Measurements from ENCODE around the gene ATP11A. TPM values are rescaled to one million over a fixed set of nuclear protein-coding genes. Genes with fewer than 3 reads are reported as not detected.

The ATP11A gene
- total RNA-seq, 1 experiment from 2014 or later = 8.8 TPM

GRCh38 chr13:112709825-112710783 is 20.3 kb downstream of the ATP11A start:
- DNase-seq (ENCODE audit: low spot score) = no peak

- no peak for DNase-seq (ENCODE audit: low spot score)
These were observed 21.2 kb downstream of the ATP11A start for GRCh38 chr13:112710855-112711527.

DNA sequence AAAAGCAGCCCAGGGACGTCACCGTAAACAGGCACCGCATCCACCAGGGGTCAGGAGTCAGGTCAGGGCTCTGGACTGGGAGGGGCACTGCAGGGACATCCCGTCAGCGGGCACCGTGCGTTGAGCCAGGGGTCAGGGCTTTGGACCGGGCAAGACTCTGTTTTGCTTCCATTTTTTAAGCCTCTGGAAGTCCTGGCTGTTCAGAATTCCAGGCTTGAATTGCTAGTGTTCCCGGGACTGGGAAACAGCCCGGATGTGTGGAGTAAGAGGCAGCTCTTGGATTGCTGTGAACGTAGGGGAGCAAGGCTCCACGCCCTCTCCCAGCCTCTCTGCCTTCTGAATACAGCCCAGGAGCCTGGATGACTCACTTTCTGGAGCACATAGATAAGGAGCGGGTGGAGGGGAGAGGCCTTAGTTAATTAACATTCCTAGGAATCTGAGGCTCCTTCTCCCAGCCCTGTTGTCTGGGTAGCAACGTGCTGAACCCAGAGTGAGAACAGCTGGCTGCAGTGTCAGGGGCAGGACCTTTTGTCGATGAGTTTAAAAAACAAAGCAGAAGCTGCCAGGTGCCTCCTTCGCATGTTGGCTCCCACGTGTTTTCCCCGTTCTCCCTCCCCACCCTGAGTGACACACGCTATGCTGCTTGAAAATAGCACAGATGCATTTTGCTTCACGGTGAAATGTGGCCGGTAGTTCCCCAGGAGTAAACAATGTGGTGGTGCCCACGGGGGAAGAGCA is 21.9 kb downstream of the ATP11A start:
- peak; percentile 99 for DNase-seq (ENCODE audit: low spot score)

DNA sequence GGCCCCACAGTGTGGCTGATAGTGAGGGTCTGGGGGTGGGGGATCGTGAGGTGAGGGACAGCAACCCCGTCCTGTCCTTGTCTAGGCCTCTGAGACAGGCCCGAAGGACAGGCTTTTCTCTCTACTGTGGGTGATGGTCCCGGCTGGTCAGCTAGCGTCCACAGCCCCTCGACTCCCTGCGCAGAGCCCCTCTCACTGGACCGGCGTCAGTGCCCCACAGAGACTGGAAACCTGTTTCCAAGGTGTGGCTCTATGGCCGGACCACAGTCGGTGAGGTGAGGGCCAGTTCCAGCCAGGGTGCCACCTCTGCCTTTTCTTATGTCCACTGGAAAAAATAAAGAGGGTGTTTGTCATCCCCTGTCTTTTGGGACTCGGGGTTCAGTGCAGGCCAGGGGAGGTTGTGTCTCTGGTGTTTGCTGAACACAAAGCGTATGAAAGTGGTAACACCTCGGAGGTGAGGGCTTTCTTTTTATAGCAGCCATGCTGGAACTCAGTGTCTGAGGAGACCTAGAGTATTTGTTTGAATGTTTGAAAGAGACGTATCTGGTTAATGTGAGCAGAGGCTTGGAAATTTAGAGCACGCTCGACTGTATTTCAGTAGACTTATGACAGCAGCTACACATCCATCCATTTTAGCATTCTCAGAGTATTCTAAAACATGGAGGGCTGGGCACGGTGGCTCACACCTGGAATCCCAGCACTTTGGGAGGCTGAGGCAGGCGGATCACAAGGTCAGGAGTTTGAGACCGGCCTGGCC is 22.8 kb downstream of the ATP11A start:
- no peak for DNase-seq (ENCODE audit: low spot score)

DNA sequence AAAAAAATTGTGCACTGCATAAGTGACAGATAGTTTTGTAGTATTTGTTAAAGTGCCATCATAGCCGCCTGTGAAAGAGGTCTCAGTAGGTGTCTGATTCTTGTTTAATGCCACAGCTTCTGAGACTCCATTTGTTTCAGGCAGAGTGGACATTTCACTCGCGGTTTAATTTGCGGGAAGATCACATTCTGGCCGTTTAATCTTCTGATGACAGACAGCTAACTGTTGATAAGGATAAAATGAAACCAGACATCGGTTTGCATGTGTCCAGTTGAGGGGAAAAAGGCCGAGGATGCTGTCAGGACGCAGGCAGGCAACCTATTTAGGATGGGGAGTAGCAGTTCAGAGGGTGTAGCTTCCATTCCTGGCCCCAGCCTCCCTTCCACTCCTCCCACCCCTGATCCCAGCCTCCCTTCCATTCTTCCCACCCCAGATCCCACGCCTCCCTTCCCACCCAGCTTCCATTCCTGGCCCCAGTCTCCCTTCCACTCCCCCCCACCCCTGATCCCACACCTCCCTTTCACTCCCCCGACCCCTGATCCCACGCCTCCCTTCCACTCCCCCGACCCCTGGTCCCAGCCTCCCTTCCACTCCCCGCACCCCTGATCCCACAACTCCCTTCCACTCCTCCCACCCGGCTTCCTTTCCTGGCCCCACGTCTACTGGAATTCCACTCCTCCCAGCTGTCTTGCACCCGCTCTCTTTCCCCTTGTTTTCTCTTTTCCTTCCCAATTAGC is 23.8 kb downstream of the ATP11A start:
- DNase-seq (ENCODE audit: low spot score) = no peak

DNA sequence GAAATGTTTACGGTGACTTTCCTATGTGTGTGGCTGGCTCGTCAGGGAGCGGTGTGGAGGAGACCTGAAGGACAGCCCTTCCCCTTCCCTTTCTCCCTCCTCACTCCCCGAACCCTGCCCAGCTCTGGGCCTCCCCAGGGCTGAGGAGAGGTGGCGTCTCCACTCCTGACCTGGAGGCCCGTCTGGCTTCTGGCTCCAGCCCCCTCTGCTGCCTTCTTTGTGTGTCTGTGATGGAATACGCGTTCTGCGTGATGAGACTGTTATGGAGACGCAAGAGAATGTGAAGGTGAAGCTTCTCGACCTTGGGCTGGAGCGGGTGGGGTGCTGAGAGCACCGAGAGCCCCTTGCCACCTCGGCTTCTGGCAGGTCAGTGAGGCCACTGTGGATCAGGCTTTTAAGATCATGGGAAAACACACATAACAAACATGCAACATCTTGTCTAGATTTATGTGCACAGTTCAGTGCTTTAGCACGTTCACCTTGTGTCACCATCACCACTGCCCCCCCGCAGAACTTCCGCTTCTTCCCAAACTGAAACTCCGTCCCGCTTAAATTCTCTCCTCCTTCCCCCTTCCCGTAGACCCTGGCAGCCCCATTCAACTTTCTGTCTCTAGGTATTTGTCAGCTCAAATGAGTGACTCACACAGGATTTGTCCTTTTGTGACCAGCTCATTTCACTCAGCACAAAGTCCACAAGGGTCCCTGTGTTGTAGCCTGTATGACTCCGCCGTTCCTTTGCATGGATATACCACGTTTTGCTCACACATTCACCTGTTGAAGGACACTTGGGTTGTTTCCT is 24.7 kb downstream of the ATP11A start:
- no peak for DNase-seq (ENCODE audit: low spot score)

- DNase-seq (ENCODE audit: low spot score) = no peak
These were observed 25.4 kb downstream of the ATP11A start for GRCh38 chr13:112715210-112715609.

DNA sequence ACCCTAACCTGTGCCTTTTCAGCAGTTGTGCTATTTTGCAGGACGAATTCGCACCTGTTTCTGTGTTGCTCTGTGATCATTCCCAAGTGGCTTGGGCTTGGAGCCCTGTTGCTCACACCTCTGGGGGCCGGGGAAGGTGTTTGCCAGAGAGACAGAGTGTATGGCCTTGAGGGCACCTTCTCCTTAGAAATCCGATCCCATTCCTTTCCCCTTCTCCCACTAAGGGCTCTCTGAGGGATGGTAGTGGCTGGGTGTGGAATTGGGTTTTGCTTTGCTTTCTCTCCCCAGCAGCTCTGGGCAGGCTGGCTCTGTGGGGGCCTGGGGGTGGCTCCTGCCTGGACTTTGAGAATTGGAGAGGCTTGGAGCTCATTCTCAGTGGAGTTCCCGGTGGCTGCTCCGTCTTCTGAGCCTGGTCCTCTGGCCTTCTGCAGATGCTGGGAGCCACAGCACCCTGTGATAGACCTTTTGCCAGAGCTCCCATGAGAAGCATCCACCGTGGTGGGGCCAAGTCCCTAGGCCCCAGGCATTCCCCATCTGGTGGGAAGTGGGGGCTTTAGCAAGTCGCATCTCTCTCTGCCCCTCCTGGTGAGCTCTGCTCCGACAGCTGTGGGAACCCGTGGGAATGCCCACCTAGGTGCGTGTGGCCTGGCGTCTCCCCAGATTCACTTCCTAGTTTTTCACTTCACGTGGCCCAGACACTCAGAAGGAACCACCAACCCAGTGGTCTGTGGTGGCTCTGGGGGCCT is 26.1 kb downstream of the ATP11A start:
- DNase-seq (ENCODE audit: low spot score) = no peak

- no peak for DNase-seq (ENCODE audit: low spot score)
These were observed 26.6 kb downstream of the ATP11A start for GRCh38 chr13:112716461-112716820.

DNA sequence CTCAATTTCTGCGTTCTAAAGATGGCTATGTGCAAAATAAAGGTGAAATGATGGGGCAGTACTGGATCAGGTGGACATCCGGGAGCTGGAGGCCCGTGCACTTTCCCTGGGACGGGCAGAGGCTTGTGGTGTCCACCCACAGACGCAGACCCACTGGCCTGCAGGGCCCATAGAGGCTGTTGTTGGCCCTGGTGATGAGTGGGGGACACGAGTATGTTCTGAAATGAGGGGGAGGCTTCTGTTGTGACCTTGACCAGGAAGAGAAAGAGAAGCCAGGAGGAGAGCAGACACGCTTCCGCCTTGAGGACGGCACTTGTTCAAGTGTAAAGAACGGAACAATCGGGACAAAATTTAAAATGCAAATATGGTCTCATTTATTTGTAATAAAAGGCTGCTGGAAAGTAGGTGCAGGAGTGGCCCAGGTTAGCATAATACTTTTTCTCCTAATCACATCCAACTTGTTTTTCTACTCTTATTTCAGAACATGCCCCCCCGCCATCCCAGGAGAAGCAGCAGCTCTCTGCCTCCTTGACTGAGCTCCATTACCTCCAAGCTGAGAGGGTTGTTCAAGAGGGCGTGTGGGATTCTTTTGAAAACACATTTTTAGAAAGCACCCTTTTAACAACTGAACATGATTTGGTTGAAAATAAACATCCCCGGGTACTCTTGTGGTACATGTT is 27.1 kb downstream of the ATP11A start:
- DNase-seq (ENCODE audit: low spot score) = no peak

DNA sequence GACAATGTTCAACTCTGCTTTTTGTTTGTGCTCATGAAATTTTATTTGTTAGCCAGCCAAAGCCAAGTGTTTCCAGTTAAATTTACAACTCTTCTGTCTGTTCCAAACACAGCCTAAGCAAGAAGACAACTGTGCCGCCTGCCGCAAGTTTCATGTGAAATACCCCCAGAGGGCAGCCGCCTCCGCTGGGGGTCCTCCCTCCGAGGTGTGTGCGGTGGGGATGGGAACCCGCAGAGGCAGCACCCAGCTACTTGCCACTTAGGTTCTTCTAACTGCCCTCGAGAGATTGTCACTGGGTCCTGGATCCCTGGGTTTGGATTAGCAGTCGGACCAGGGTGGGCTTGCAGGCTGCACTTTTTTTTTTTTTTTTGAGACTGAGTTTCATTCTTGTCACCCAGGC is 28.5 kb downstream of the ATP11A start:
- DNase-seq (ENCODE audit: low spot score) = no peak

DNA sequence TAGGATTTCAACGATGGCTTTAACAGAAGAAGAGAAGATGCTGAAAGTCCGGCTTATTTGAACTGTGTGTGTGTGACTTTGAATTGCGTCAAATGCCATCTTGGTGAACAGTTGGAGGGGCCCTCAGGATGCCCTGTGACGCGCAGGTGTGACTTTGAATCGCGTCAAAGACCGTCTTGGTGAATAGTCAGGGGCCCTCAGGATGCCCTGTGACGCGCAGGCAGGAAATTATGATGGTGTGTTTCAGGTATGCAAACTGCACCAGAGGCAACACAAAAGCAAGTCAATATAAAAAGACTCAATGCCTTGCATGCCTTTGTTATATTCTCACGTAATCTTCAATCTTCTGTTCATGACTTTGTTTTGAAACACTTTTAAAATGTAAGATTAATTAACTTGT is 29.2 kb downstream of the ATP11A start:
- no peak for DNase-seq (ENCODE audit: low spot score)

GRCh38 chr13:112719556-112719955 is 29.7 kb downstream of the ATP11A start:
- DNase-seq (ENCODE audit: low spot score) = no peak

GRCh38 chr13:112720251-112720650 is 30.4 kb downstream of the ATP11A start:
- no peak for DNase-seq (ENCODE audit: low spot score)

DNA sequence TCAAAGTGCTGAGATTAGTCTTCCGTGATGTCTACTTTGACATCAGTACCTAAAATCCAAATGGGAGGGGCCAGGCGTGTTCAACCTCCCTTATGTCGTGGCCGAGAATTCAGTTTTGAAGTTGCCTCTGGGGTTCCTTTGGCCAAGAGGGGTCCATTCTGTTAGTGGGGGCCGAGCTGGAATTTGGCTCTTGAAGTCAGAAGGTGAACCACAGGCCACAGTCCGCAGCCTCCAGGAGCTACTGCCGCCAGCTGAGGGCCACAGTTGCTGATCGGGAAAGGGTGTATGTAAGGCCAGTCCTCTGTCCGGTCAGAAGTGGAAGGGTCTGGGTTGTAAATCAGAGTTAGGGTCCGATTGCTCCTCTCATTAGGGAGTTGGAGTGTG is 31.0 kb downstream of the ATP11A start:
- DNase-seq (ENCODE audit: low spot score) = no peak

DNA sequence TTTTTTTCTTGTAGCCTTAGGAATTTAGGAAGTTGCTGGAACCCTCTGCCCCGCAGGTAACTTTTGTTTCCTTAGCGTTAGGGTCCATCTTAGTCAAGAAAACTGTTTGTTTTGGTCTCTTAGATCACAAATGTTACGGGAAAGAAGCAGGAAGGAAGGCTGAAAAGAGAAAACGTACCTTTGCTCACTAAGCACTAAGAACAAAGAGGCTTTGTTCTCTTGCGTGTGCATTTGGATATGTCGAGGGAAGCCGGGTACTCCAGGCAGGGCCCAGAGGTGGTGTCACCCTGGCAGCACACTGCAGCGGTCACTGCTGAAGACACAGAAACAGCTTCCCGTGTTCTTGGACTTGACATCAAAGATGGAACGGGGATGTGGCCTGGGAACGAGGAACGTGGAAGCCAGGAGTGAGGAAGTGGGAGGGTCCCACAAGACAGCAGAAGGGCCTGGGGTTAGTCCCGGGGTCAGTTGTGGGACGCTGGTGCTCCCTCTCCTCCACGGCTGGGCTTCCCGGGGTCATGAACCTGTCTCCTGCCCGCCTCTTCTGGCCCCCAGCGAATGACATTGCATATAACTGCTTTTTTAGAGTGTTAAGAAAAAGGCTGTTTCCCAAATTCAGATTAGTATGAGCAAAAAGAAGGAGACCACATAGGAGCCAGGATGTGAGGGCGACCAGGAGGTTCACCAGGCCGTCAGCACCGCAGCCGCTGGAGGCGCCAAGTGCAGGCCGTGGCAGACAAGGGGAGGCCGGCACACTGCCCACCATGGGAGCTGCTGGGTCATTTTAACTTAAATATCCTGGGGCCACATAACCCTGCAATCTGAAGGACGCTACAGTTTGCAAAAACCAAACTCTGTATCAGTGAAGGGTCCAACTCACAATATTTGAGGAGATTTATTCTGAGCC is 31.6 kb downstream of the ATP11A start:
- DNase-seq (ENCODE audit: low spot score) = no peak

GRCh38 chr13:112722433-112723263 is 32.8 kb downstream of the ATP11A start:
- peak; percentile 98 for DNase-seq (ENCODE audit: low spot score)

All from A172 (cell line).